KMS-11 (cell line): ENCODE results near the gene ZNF554.

Source experiments
- H2AFZ ChIP-seq: fragments of 200-600 bp; sonication (generic); 2 replicates; pipeline ENCODE4 v1.6.1; 2016; ENCODE audit warnings: antibody characterized with exemption, mixed run types, low read depth
- H3K27ac ChIP-seq: fragments of 200-600 bp; sonication (generic); 2 replicates; pipeline ENCODE4 v1.6.1; 2016; ENCODE audit warnings: mild to moderate bottlenecking, mixed run types
- H3K27me3 ChIP-seq: fragments of 200-600 bp; sonication (generic); 2 replicates; pipeline ENCODE4 v1.6.1; 2017; ENCODE audit warnings: mild to moderate bottlenecking, low read depth, mixed run types, moderate library complexity; ENCODE audit not compliant: insufficient read depth
- H3K36me3 ChIP-seq: fragments of 200-600 bp; sonication (generic); 2 replicates; pipeline ENCODE4 v1.6.1; 2017; ENCODE audit warnings: mild to moderate bottlenecking, mixed run types; ENCODE audit not compliant: insufficient read depth
- H3K4me1 ChIP-seq: fragments of 200-600 bp; sonication (generic); 2 replicates; pipeline ENCODE4 v1.6.1; 2016; ENCODE audit warnings: mild to moderate bottlenecking, low read depth, mixed run types; ENCODE audit not compliant: poor library complexity, severe bottlenecking
- H3K4me2 ChIP-seq: fragments of 200-600 bp; sonication (generic); 2 replicates; pipeline ENCODE4 v1.7.0; 2016; ENCODE audit warnings: mild to moderate bottlenecking, mixed run types
- H3K4me3 ChIP-seq: fragments of 200-600 bp; sonication (generic); IDR thresholded peaks from 2 replicates; pipeline ENCODE4 v1.6.1; 2017; ENCODE audit warnings: low read depth, low read length, mixed read lengths; ENCODE audit not compliant: insufficient read depth
- H3K79me2 ChIP-seq: fragments of 200-600 bp; sonication (generic); 2 replicates; pipeline ENCODE4 v1.6.1; 2016; ENCODE audit warnings: low read depth, mixed run types; ENCODE audit not compliant: insufficient read depth
- H3K9ac ChIP-seq: fragments of 200-600 bp; sonication (generic); 2 replicates; pipeline ENCODE4 v1.6.1; 2016; ENCODE audit warnings: mild to moderate bottlenecking, mixed run types
- H4K20me1 ChIP-seq: fragments of 200-600 bp; sonication (generic); 2 replicates; pipeline ENCODE4 v1.6.1; 2016; ENCODE audit warnings: mild to moderate bottlenecking, mixed run types; ENCODE audit not compliant: insufficient read depth
- TF ChIP-seq, protein P1 (sequence below): fragments of 200-600 bp; sonication (generic); conservative IDR thresholded peaks from 2 replicates; pipeline ENCODE4 v1.6.1; 2017; ENCODE audit warnings: low read depth, mild to moderate bottlenecking, antibody characterized with exemption, low read length, moderate library complexity, mixed read lengths

Gene ZNF554

DNA sequence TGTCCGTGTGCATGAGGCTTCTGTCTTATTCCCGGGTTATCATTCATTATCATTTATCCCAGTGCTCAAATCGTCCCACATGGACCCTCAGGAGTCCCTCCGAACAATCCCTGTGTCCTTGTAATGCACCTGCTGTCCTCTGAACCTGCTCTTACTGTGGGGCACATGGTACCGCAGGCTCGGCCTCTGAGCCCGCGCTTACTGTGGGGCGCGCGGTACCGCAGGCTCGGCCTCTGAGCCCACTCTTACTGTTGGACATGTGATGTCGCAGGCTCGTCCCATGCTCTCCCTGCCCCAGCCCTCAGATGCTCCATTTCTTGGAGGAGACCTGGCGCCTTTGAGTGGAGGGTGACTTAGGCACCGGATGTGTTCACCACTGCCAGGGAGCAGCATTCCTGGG is 16.8 kb upstream of the ZNF554 start:
- Histone ChIP-seq H3K27ac (no peak overlapping the region), H3K4me1 (no peaks in the 10 kb centered on the region), H4K20me1 (no peaks in the 10 kb centered on the region), H3K4me2 (no peak overlapping the region), H3K9ac (no peak overlapping the region), H3K27me3 (no peaks in the 10 kb centered on the region), H3K4me3 (no peak overlapping the region), H2AFZ (no peak overlapping the region), H3K36me3 (peaks cover 3% of the 10 kb centered on the region; the same call in 1 of the 2 replicates), H3K79me2 (no peaks in the 10 kb centered on the region)
- TF ChIP-seq, protein P1, sequence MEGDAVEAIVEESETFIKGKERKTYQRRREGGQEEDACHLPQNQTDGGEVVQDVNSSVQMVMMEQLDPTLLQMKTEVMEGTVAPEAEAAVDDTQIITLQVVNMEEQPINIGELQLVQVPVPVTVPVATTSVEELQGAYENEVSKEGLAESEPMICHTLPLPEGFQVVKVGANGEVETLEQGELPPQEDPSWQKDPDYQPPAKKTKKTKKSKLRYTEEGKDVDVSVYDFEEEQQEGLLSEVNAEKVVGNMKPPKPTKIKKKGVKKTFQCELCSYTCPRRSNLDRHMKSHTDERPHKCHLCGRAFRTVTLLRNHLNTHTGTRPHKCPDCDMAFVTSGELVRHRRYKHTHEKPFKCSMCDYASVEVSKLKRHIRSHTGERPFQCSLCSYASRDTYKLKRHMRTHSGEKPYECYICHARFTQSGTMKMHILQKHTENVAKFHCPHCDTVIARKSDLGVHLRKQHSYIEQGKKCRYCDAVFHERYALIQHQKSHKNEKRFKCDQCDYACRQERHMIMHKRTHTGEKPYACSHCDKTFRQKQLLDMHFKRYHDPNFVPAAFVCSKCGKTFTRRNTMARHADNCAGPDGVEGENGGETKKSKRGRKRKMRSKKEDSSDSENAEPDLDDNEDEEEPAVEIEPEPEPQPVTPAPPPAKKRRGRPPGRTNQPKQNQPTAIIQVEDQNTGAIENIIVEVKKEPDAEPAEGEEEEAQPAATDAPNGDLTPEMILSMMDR, result no peak

DNA sequence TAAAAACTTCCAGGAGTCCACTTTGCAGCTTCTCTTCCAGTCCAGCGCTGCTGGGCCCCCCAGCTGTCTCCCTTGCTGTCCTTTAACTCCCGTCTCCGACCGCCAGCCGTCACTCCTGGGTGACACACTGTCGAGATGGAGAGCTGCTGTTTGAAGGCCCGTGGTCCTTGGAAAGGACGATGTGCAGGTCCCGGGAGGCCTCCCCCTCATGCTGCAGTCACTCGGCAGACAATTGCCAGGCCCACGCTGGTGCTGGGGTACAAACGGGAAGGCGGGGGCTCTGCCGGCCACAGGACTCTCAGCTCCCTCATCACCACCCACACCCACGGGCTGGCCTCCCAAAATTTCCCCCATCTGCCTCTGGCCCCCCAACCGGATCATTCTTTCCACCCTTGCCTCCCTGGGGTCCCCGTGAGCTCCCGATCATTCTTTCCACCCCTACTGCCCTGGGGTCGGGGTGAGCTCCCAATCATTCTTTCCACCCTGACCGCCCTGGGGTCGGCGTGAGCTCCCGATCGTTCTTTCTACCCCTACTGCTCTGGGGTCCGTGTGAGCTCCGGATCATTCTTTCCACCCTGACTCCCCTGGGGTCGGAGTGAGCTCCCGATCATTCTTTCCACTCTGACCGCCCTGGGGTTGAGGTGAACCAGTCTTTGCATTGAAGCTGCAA is 16.0 kb upstream of the ZNF554 start:
- TF ChIP-seq, protein P1, result no peak
- H4K20me1 ChIP-seq, result no peaks in the 10 kb centered on the region
- H3K27me3 ChIP-seq, result no peaks in the 10 kb centered on the region
- H3K9ac ChIP-seq, result no peak overlapping the region
- no peaks in the 10 kb centered on the region for H3K4me1 ChIP-seq
- H3K4me3 ChIP-seq, result no peak overlapping the region
- no peaks in the 10 kb centered on the region for H3K79me2 ChIP-seq
- H3K36me3 ChIP-seq, result peaks cover 3% of the 10 kb centered on the region; the same call in 1 of the 2 replicates
- no peak overlapping the region for H2AFZ ChIP-seq
- no peak overlapping the region for H3K4me2 ChIP-seq
- no peak overlapping the region for H3K27ac ChIP-seq

DNA sequence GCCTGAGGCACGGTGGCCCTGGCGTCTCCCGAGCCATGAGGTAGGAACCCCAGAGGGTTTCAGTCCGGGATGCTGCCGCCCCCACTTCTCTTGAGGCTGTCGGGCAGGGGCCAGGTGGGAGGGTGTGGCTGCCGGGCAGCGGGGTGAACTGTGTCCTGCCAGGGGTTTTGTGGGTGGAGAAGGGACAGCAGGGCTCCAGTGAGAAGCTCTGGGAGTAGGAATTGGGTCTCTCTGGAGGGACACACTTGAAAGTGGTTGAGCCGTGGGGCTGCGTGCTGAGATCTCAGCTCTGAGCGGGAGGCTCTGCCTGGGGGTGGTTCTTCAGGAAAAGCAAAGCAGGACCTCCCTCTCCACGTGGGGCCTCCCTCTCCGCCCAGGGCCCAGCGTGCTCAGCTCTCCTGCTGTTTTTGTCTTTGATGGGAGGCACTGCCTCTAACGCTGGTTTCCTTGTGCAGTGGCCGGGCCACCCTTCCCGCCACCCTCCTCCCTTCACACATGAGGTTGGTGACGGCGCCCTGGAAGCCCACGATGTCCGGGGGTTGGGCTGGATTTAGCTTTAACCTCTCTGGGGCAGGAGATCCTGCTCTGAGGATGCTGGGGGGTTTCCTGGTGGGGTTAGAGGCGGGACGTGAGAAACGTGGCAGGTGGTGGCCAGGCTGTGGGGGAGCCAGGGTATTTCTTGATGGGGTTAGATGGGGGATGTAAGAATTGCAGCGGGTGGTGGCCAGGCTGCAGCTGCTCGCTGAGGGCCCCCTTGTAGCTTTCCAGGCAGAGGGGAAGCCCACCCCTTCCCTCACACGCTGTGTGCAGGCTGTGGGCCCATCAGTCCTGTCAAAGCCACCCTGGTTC is 15.3 kb upstream of the ZNF554 start:
- Histone ChIP-seq H4K20me1 (no peaks in the 10 kb centered on the region), H3K4me3 (no peak overlapping the region), H3K36me3 (peaks cover 3% of the 10 kb centered on the region; the same call in 1 of the 2 replicates), H3K4me2 (no peak overlapping the region), H2AFZ (no peak overlapping the region), H3K9ac (no peak overlapping the region), H3K4me1 (no peaks in the 10 kb centered on the region), H3K27ac (no peak overlapping the region), H3K27me3 (no peaks in the 10 kb centered on the region), H3K79me2 (no peaks in the 10 kb centered on the region)
- TF ChIP-seq, protein P1, result no peak

DNA sequence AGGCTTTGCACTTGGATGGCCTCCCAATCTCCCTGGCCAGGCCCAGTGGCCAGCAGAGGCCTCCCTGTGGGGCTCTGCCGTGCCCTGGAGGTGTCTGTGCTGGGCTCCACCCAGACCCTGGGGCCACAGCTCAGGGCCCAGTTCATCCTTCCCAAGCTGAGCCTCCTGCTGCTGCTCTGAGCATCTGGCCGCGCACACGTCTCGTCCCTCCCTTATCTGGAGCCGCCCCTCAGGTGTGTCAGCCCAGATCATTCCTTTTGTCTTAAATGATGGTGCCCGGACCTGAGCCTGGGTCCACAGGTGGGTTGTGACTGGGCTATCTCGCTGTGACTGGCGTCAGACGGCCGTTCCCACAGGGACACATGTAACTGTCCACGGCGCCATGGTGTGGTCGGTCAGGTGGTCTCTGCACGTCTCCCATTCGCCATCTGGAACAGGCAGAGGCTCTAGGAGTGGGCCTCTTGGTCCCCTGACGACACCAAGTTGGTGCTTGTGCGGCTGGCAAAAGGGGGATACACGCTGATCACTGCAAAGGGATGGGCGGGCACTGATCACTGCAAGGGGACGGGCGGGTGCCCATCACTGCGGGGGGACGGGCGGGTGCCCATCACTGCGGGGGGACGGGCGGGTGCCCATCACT is 14.3 kb upstream of the ZNF554 start:
- Histone ChIP-seq H3K27me3 (no peaks in the 10 kb centered on the region), H3K27ac (no peak overlapping the region), H3K36me3 (no peaks in the 10 kb centered on the region; the same call in 1 of the 2 replicates)

More for the DNA sequence above, 14.3 kb upstream of the ZNF554 start:
- no peaks in the 10 kb centered on the region for H3K79me2 ChIP-seq
- no peak overlapping the region for H3K9ac ChIP-seq
- H2AFZ ChIP-seq, result no peak overlapping the region
- TF ChIP-seq, protein P1, result no peak
- no peak overlapping the region for H3K4me3 ChIP-seq
- H4K20me1 ChIP-seq, result no peaks in the 10 kb centered on the region
- no peak overlapping the region for H3K4me2 ChIP-seq
- no peaks in the 10 kb centered on the region for H3K4me1 ChIP-seq
